ENCODE results near the gene TMEM141. TPM values are rescaled to one million over a fixed set of nuclear protein-coding genes. Genes with fewer than 3 reads are reported as not detected.

The TMEM141 gene
- total RNA-seq, 4 donors from 2014 or later = 46.9 to 70.2 (median 51.1) TPM

- H3K27me3 ChIP-seq = peaks cover 0 to 2% (median 0%) of the 10 kb centered on the region in 3 donors
- H3K27ac ChIP-seq = peak overlapping the region; percentile 94 to 99 (median 95)
- peaks cover 12 to 18% of the 10 kb centered on the region in 2 donors for H3K4me1 ChIP-seq
- ATAC-seq (peak; percentile 16 to 18), DNase-seq (peak in 1 of 2 donors; percentile 57)
- peak overlapping the region; percentile 66 to 92 (median 81) for H3K4me3 ChIP-seq
- peak in 1 of 2 donors; percentile 14 for TF ChIP-seq POLR2A (IDR thresholded peaks at IDR 0.05)
- peak; percentile 88 to 95 (median 91) for TF ChIP-seq CTCF (IDR thresholded peaks at IDR 0.05 in 4 of 5, conservative IDR thresholded peaks at IDR 0.05 in 1 of 5)
- in situ Hi-C loops (cut with MboI; ENCODE audit: low sequenced_read_pairs in 4 of 4) (loop anchor here in 1 of 4 donors (25.0 kb wide), 1 partner anchor 146 kb away; the partner anchor contains the start of genes C8G and FBXW5), intact Hi-C loops (cut with DNase I; ENCODE audit: low total_unique reads) (loop anchor here (5.0 kb wide), 2 partner anchors 56 to 76 kb away; partner anchors contain the start of genes EDF1 and PHPT1)
- no peaks in the 10 kb centered on the region for H3K9me3 ChIP-seq
- H3K36me3 ChIP-seq = no peaks in the 10 kb centered on the region
These were observed 552 bp downstream of the TMEM141 start for GRCh38 chr9:136791516-136792276.

GRCh38 chr9:136792321-136793085 is 1.4 kb downstream of the TMEM141 start:
- H3K27ac ChIP-seq = peak overlapping the region in 3 of 4 donors; percentile 95 to 99 (median 95)
- no peaks in the 10 kb centered on the region for H3K36me3 ChIP-seq
- peaks cover 12 to 18% of the 10 kb centered on the region in 2 donors for H3K4me1 ChIP-seq
- no peaks in the 10 kb centered on the region for H3K9me3 ChIP-seq
- intact Hi-C loops (cut with DNase I; ENCODE audit: low total_unique reads) = loop anchor here (5.0 kb wide), 2 partner anchors 55 to 75 kb away; partner anchors contain the start of genes EDF1 and PHPT1
- peaks cover under 1 to 8% (median 5%) of the 10 kb centered on the region in 3 donors for H3K27me3 ChIP-seq
- H3K4me3 ChIP-seq = peak overlapping the region in 2 of 4 donors; percentile 81
- ATAC-seq (no peak), DNase-seq (no peak)
- in situ Hi-C loops (cut with MboI; ENCODE audit: low sequenced_read_pairs in 4 of 4) = loop anchor here in 1 of 4 donors (25.0 kb wide), 1 partner anchor 145 kb away; the partner anchor contains the start of genes C8G and FBXW5
- no peak for TF ChIP-seq POLR2A (IDR thresholded peaks at IDR 0.05)
- no peak for TF ChIP-seq CTCF (IDR thresholded peaks at IDR 0.05 in 4 of 5, conservative IDR thresholded peaks at IDR 0.05 in 1 of 5)

- no peak for ATAC-seq
- peaks cover 12 to 18% of the 10 kb centered on the region in 2 donors for H3K4me1 ChIP-seq
These were observed 2.2 kb downstream of the TMEM141 start for GRCh38 chr9:136793086-136793946.

More at GRCh38 chr9:136793086-136793946, 2.2 kb downstream of the TMEM141 start:
- DNase-seq = no peak
- no peak for TF ChIP-seq CTCF (IDR thresholded peaks at IDR 0.05 in 4 of 5, conservative IDR thresholded peaks at IDR 0.05 in 1 of 5)
- peaks cover 8 to 17% (median 13%) of the 10 kb centered on the region in 3 donors for H3K27me3 ChIP-seq
- intact Hi-C loops (cut with DNase I; ENCODE audit: low total_unique reads) (loop anchor here (5.0 kb wide), 2 partner anchors 54 to 74 kb away; partner anchors contain the start of genes EDF1 and PHPT1), in situ Hi-C loops (cut with MboI; ENCODE audit: low sequenced_read_pairs in 4 of 4) (loop anchor here in 1 of 4 donors (25.0 kb wide), 1 partner anchor 144 kb away; the partner anchor contains the start of genes C8G and FBXW5)
- no peak overlapping the region for H3K4me3 ChIP-seq
- H3K27ac ChIP-seq = no peak overlapping the region
- no peaks in the 10 kb centered on the region for H3K9me3 ChIP-seq
- no peaks in the 10 kb centered on the region for H3K36me3 ChIP-seq
